Muscle of arm (tissue), 12 donors: ENCODE results near the gene CALML4. TPM values are rescaled to one million over a fixed set of nuclear protein-coding genes. Genes with fewer than 3 reads are reported as not detected.

ENCODE experiments used
- DNase-seq: peaks from one replicate; pipeline ENCODE4 v3.0.0-alpha.2; 2013
- polyA plus RNA-seq, 12 donors: library from polyadenylated mRNA; unstranded; fragments of 120-200 nt; gene quantifications; one replicate each; pipeline ENCODE4 v1.2.1, GENCODE V29; 2013; ENCODE audit not compliant: insufficient read length in 12 of 12

CALML4 gene
- polyA plus RNA-seq, 12 donors, result 5.2 to 17.7 (median 8.5) TPM; not detected in 2

DNA sequence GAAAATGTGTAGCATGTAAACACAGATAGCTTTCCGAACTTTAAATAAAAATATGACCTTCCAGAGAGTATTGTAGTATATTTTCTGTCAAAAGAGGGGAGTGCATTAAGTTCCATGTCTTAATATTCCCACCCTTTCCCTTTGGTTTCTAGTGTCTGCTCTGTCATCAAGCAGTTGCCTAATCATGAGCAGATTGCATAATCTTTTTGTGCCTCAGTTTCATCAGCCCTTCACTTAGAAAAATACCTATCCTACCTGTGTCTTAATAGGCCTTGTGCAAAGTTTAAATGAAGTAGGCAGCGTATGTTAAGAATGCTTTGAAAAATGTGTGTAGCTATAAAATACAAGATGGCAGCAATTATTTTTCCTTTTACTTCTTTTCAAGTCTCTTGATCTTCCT, 52.8 kb downstream of the CALML4 start:
- no peak for DNase-seq

DNA sequence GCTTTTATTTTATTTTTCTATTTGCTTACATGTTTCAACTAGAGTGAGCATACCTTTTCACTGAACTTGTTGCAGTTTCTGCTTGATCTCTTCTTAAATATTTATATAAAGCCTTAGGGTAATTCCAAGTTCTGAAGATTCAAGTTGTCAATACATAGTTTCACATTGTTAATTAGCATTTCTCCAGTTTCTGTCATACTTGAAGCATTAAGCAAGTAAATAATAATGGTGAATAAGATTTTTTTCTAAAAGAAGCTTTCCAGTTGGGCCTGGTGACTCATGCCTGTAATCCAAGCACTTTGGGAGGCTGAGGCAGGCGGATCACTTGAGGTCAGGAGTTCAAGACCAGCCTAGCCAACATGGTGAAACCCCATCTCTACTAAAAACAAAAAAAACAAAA, 53.9 kb downstream of the CALML4 start:
- no peak for DNase-seq

DNA sequence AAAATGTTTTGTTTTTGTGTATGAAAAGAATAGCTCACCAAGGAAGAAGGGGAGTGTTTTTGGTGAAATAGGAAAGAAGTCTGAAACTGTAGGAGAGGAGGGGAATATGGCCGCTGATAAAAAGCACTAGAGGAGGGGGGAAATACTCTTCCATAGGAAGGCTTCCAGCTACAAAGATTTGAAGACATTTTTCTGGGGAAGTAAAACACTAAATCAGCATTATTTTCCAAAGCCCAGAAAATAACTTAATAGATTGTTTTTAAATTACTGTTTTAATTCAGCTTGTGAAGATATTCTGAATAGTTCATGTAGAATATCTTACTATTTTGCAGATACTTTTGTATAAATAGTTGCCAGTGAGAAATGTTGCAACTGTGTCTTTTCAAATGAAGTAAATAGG, 54.9 kb downstream of the CALML4 start:
- no peak for DNase-seq

DNA sequence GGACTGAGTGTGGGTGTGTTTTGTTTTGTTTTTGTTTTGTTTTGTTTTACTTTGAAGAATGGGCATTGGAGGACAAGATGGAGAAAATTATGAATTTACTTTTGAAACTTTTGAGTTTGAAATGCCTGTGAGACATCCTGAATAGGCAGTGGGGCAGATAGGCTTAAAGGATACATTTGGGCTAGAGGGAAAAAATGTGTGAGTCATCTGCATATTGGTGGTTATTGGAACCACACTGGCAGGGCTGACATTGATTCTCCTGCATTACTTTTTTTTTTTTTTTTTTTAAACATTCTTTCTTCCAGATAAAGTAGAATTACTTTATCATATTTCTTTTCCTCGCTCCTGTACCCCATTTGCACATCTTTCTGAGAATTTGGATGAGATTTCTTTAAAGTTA, 56.1 kb downstream of the CALML4 start:
- no peak for DNase-seq

DNA sequence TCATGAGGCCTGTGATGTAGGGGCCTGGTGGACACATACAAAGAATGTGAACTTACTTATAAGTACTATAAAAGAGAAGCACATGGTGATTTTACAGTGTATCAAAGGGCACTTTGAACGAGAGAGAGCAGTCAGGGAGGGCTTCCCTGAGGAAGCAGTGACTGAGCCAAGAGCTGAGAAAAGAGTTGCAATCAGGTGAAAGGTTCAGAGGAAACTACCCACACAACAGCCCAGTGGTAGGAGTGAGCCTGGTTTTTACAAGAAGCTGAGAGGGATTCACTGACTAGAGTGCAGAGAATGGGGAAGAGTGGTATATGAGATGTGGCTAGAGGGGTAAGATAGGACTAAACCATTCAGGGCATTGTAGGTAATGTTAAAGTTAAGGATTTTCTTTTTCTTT, 57.1 kb downstream of the CALML4 start:
- no peak for DNase-seq

DNA sequence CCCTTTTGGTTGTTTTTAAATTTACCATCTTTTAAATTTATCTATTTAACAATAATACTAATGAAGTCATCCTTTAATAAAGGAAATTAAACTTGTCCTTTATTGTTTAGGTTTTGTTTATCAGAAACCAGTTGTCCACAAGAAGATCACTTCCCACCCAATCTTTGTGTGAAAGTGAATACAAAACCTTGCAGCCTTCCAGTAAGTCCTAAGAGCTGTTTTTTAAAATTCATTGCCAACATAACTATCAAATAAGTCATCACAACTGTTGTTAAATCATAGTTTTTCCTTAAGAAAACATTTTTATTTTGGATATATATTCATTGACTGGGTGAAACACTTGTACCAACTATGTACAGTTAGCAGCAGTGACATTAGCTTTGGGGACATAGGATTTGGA, 59.4 kb downstream of the CALML4 start:
- DNase-seq, result no peak

DNA sequence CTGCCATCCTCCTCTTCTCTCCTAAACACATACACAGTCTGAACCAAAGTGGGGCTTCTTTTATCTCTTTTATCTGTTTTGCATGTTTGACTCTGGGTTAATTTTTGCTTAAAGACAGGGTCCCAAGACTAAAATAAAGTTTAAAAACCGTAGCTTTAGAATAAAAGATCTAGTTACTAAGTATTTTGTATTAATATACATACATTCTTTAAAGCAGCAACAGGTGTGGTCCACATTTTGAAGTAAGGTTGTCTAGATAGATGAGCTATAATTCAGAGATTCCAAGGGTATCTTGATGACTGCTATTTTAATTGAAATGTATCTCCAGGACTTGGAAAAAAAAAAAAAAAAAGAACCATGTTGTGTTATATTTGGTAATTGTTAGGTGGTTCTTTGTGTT, 61.3 kb downstream of the CALML4 start:
- no peak for DNase-seq

DNA sequence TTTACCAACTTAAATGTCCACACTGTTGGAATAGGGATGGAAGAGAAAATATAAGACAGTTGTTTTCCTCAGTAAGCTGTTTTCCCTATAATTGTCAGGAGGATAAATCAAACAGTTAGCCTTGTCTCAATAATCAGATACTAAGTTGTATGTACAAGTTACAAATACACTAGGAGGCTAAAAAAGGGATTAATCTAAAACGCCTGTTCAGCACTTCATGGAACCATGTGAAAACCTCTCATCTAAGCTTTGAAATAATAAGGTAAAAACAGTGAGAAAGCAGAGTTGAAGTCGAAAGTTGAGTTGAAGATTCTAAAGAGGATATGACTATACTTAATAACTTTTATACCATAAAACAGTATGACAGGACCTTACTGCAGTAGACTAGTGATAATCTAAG, 62.0 kb downstream of the CALML4 start:
- no peak for DNase-seq

Other genes starting within 250 kb of the CALML4 start
- 10 to 100 TPM in 11 of 12 donors, not detected in 1; 28.3 to 64.2 (median 33.6) TPM for gene PIAS1, start 151.0 kb downstream of the CALML4 start, polyA plus RNA-seq
- 10 to 100 TPM in 11 of 12 donors, not detected in 1; 13.9 to 38.4 (median 17.9) TPM for gene CLN6, start 24.4 kb upstream of the CALML4 start, polyA plus RNA-seq
- 10 to 100 TPM in 11 of 12 donors, not detected in 1; 35.0 to 51.6 (median 41.1) TPM for gene FEM1B, start 72.4 kb upstream of the CALML4 start, polyA plus RNA-seq
- 1 to 10 TPM in 11 of 12 donors, not detected in 1; 2.3 to 7.0 (median 3.7) TPM for gene ITGA11, start 226.8 kb upstream of the CALML4 start, polyA plus RNA-seq